ENCODE data around the gene SVIL. TPM values are rescaled to one million over a fixed set of nuclear protein-coding genes. Genes with fewer than 3 reads are reported as not detected.

SVIL gene, protein sequence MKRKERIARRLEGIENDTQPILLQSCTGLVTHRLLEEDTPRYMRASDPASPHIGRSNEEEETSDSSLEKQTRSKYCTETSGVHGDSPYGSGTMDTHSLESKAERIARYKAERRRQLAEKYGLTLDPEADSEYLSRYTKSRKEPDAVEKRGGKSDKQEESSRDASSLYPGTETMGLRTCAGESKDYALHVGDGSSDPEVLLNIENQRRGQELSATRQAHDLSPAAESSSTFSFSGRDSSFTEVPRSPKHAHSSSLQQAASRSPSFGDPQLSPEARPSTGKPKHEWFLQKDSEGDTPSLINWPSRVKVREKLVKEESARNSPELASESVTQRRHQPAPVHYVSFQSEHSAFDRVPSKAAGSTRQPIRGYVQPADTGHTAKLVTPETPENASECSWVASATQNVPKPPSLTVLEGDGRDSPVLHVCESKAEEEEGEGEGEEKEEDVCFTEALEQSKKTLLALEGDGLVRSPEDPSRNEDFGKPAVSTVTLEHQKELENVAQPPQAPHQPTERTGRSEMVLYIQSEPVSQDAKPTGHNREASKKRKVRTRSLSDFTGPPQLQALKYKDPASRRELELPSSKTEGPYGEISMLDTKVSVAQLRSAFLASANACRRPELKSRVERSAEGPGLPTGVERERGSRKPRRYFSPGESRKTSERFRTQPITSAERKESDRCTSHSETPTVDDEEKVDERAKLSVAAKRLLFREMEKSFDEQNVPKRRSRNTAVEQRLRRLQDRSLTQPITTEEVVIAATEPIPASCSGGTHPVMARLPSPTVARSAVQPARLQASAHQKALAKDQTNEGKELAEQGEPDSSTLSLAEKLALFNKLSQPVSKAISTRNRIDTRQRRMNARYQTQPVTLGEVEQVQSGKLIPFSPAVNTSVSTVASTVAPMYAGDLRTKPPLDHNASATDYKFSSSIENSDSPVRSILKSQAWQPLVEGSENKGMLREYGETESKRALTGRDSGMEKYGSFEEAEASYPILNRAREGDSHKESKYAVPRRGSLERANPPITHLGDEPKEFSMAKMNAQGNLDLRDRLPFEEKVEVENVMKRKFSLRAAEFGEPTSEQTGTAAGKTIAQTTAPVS (N-terminal part only)
- total RNA-seq, result 10 to 100 TPM; 12.2 to 14.2 TPM

DNA sequence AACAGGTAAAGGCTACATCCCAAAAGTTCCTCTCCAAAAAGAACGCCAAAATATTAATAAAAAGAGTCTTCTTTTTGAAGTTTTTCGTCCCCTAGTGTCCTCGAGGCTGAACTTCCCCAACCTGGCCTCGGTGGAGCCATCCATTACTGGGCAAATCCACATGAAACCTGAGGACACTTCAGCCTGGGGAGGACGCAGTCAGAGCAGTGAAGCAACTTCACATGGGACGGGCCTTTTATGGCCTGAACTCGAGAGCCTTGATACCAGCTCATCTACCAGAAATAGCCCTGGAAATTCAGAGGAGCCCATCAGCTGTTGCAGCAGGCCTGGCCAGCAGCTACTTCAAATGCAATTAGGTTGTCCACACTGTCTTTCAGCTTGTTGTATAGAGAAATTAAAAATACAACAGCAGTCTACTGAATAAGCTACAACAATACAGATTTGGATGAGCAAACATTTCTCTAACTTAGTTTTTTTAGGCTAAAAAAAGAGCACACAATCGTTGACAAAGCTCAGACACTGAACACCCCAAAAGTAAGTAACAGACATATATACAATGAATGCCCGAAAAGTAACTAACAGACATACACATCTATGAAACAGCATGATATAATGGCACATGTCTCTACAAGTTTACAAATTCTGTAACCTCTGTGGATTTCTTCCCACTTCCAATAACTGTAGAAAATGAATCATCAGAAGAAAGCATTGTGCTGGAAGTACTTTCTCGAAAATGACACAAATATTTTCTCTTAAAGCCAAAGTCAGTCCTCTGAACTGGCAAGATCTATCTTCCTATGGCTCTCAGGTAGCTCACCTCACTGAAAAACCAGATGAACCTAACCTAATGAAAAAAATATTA, at the start of gene SVIL:
Gene SVIL, minus strand, starts transcription at position 208 of the 862 bp plus-strand sequence. CDS start 79,913 bp downstream, outside the sequence.
- Mint-ChIP-seq H3K9me3 (no peaks in the 10 kb centered on the region), H3K27me3 (ENCODE audit: low read depth) (no peaks in the 10 kb centered on the region), H3K4me1 (ENCODE audit: low read depth) (peaks cover 44% of the 10 kb centered on the region), H3K27ac (peak within 1 kb of the TSS; percentile 16), H3K36me3 (ENCODE audit: insufficient read depth in 2 of 2) (no peaks in the 10 kb centered on the region), H3K4me3 (peak within 1 kb of the TSS; percentile 28 to 79)
- ATAC-seq (replicated peaks in 1 of 2) (no peak), DNase-seq (no peak)

DNA sequence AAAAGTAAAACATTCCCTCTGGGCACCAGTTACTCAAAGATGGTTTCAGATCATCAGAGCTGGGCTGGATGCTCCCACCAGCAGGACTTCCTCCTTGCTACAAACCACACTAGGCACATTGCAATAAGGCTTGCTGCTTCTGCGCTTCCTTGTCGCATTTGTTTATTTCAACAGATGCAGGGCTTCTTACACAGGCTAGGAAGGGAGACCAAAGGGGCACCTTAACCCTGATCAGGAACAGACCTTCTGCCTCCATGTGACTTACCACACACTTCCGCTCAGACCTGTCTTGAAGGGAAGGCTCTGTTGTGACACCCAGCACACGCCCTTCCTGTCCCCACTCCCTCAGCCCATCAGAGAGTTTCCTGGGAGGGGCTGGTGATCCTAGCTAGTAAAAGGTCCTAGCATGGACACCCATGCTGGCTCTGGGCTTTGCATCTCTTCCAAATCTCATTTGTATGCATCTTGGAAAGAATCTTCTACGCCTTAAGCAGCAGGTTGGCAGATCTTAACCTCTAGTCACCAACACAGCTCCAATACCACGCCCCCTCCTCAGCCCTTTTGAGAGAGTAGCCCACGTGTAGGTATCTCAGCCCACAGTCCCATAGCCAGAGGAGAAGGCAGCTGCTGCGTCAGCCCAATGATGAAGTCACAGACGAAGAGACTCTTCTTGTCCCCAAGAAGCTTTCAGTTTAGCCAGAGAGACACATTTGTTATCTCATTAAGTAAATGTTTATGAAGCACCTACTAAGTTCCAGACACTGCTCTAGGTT, 47.1 kb upstream of the SVIL start:
- Mint-ChIP-seq H3K9me3 (peaks cover 3 to 5% of the 10 kb centered on the region in 2 donors), H3K4me3 (peak overlapping the region; percentile 31 to 65), H3K27me3 (ENCODE audit: low read depth) (no peaks in the 10 kb centered on the region), H3K27ac (peak overlapping the region; percentile 25), H3K36me3 (ENCODE audit: insufficient read depth in 2 of 2) (peaks cover 11 to 28% of the 10 kb centered on the region in 2 donors), H3K4me1 (ENCODE audit: low read depth) (peaks cover 54% of the 10 kb centered on the region)
- ATAC-seq (replicated peaks in 1 of 2) (peak; percentile 79 to 99), DNase-seq (peak in 1 of 2 donors; percentile 35)

DNA sequence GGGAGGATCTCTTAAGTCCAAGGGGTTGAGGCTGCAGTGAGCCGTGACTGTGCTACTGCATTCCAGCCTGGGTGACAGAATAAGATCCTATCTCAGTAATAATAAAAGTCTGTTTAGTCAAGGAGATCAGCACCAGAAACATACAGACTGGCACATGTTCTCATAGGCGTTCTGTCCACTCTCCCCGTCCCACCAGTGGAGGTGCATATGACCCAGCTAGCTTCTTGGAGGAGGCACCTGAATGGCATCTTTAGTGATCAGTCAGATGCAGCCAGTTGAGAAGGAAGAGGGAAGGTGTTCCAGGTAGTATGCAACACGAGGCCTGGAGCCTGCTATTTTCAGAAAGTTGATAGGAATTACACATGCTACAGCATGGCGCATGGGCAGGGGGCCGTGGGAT, 45.3 kb upstream of the SVIL start:
- Mint-ChIP-seq H3K36me3 (ENCODE audit: insufficient read depth in 2 of 2) (peaks cover 20 to 38% of the 10 kb centered on the region in 2 donors), H3K27me3 (ENCODE audit: low read depth) (no peaks in the 10 kb centered on the region), H3K27ac (no peak overlapping the region), H3K4me1 (ENCODE audit: low read depth) (peaks cover 54% of the 10 kb centered on the region), H3K4me3 (no peak overlapping the region), H3K9me3 (peaks cover 14 to 15% of the 10 kb centered on the region in 2 donors)
- ATAC-seq (replicated peaks in 1 of 2) (no peak), DNase-seq (no peak)

DNA sequence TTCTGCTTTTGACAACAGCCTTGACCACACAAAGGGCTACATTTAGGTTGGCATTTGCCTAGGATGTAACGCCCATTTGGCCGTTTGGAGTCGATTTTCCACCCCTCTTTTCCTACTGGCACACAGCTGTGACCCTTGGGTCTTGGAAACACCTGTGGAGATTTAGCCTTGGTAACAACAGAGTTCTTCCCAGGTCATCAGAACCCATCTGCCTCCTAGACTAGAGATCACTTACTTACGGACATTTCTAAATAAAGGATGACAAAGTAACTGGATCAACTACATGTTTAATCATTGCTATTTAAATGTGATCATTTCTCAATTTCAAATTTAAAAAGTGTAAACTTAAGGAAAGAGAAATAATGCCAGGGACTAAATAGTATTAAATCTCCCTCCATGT, 42.0 kb upstream of the SVIL start:
- no peaks in the 10 kb centered on the region for H3K27me3 Mint-ChIP-seq (ENCODE audit: low read depth)
- DNase-seq (no peak), ATAC-seq (replicated peaks in 1 of 2) (no peak)
- H3K9me3 Mint-ChIP-seq, result peaks cover 21% of the 10 kb centered on the region in 2 donors
- no peak overlapping the region for H3K27ac Mint-ChIP-seq
- peaks cover 41% of the 10 kb centered on the region for H3K4me1 Mint-ChIP-seq (ENCODE audit: low read depth)
- H3K36me3 Mint-ChIP-seq (ENCODE audit: insufficient read depth in 2 of 2), result peaks cover 27 to 37% of the 10 kb centered on the region in 2 donors
- H3K4me3 Mint-ChIP-seq, result no peak overlapping the region

DNA sequence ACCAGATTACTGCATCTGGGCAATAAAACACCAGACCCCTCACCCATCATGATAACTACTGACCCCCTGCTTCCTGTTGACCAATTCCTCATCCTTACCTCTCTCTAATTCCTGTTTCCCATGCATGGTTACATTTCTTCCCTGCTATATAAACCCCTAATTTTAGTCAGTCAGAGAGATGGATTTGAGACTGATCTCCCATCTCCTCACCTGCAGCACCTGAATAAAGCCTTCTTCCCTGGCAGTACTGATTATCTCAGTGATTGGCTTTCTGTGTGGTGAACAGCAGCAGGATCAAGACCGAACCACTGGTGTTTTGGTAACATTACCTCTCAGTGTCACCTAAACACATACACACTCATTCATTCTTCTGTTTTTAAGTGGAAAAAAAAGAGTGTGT, 41.2 kb upstream of the SVIL start:
- ATAC-seq (replicated peaks in 1 of 2) (no peak), DNase-seq (no peak)
- no peak overlapping the region for H3K27ac Mint-ChIP-seq
- peaks cover 34% of the 10 kb centered on the region for H3K4me1 Mint-ChIP-seq (ENCODE audit: low read depth)
- peaks cover 21% of the 10 kb centered on the region in 2 donors for H3K9me3 Mint-ChIP-seq
- peaks cover 23 to 39% of the 10 kb centered on the region in 2 donors for H3K36me3 Mint-ChIP-seq (ENCODE audit: insufficient read depth in 2 of 2)
- H3K4me3 Mint-ChIP-seq, result no peak overlapping the region
- H3K27me3 Mint-ChIP-seq (ENCODE audit: low read depth), result no peaks in the 10 kb centered on the region

DNA sequence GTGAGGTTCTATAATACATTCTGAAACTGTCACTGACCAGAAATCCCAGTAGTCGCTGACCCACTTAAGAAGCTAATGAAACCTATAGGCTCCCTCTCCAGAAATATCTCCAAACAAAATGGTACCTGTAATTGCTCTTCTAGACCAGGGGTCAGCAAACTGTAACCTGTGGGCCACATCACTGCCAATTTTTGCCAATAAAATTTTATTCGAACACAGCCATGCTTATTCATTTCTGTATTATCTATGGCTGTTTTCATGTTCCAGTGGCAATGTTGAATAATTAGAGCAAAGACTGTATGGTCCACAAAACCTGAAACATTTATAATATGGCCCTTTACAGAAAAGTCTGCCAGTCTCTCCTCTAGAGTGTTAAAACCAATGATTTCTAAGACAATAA, 37.2 kb upstream of the SVIL start:
- Mint-ChIP-seq H3K36me3 (ENCODE audit: insufficient read depth in 2 of 2) (peaks cover 17 to 36% of the 10 kb centered on the region in 2 donors), H3K4me1 (ENCODE audit: low read depth) (no peaks in the 10 kb centered on the region), H3K27me3 (ENCODE audit: low read depth) (no peaks in the 10 kb centered on the region), H3K27ac (no peak overlapping the region), H3K9me3 (peaks cover 18 to 19% of the 10 kb centered on the region in 2 donors), H3K4me3 (no peak overlapping the region)
- ATAC-seq (replicated peaks in 1 of 2) (no peak), DNase-seq (no peak)

DNA sequence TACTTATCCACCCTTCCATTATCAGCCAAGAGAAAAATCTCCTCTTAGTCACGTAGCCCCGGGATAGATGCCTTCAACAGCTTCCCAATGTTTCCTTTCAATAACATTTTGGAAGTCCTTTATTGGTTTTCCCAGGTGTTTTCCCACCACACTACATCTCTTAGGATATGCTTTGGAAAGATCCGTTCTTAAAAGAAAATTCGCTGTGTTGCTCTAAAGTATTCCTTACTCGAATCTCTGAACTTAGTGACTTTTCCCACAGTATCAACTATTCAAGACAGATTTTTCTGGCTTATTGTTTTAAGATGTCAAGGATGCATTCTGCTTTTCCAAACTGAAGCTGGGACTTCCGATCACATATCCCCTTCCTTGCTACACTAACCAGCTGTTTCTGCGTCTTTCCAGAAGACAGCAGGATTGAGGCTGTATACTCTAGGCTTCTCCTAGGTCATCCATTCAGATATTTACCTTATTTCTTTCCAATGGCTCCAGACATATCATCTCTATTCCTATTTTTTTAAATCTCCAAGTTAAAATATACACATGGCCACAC, 36.5 kb upstream of the SVIL start:
- H3K9me3 Mint-ChIP-seq, result peaks cover 17 to 18% of the 10 kb centered on the region in 2 donors
- H3K36me3 Mint-ChIP-seq (ENCODE audit: insufficient read depth in 2 of 2), result peaks cover 17 to 32% of the 10 kb centered on the region in 2 donors
- ATAC-seq (replicated peaks in 1 of 2) (no peak), DNase-seq (no peak)
- H3K4me3 Mint-ChIP-seq, result no peak overlapping the region
- H3K27me3 Mint-ChIP-seq (ENCODE audit: low read depth), result no peaks in the 10 kb centered on the region
- H3K27ac Mint-ChIP-seq, result no peak overlapping the region
- no peaks in the 10 kb centered on the region for H3K4me1 Mint-ChIP-seq (ENCODE audit: low read depth)

DNA sequence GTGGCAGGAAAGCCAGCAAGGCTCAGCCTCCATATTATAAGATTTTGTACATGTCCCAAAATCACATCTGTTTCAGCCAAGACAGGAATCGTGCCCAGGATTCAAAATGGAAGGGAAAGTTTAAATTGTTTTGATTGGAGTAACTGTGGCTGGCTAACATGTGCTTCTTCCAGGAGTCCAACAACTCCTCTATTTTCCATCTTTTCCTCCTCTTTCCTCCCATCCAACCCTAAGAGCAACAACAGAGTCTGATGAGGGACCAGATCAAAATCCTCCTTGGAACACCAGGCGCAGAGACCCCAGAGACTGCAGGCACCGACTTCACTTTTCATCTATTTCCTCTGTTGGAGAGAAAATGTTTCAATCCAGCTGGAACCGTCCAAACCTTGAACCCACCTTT, 36.0 kb upstream of the SVIL start:
- Mint-ChIP-seq H3K36me3 (ENCODE audit: insufficient read depth in 2 of 2) (peaks cover 12 to 27% of the 10 kb centered on the region in 2 donors), H3K4me1 (ENCODE audit: low read depth) (no peaks in the 10 kb centered on the region), H3K27ac (no peak overlapping the region), H3K27me3 (ENCODE audit: low read depth) (no peaks in the 10 kb centered on the region), H3K9me3 (peaks cover 12 to 13% of the 10 kb centered on the region in 2 donors), H3K4me3 (no peak overlapping the region)
- ATAC-seq (replicated peaks in 1 of 2) (no peak), DNase-seq (no peak)

DNA sequence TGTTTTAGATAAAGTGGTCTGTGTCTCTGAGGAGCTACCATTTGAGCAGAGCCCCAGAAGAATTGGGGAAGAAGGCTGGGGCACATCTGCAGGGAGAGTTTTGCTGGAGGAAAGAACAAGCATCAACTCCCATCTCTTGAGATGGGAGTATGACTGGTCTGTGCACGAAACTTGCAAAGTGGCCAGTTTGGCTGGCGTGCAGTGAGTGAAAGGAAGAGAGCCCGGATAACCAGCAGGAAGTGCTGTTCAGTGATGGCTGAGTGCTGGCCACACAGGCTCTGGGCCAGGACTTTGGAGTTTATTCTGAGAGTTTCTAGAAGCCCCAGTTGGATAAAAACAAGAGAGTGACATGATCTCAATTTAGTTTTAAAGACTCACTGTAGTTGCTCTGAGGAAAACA, 34.4 kb upstream of the SVIL start:
- Mint-ChIP-seq H3K4me1 (ENCODE audit: low read depth) (no peaks in the 10 kb centered on the region), H3K9me3 (peaks cover 5% of the 10 kb centered on the region in 2 donors), H3K27ac (no peak overlapping the region)

DNA sequence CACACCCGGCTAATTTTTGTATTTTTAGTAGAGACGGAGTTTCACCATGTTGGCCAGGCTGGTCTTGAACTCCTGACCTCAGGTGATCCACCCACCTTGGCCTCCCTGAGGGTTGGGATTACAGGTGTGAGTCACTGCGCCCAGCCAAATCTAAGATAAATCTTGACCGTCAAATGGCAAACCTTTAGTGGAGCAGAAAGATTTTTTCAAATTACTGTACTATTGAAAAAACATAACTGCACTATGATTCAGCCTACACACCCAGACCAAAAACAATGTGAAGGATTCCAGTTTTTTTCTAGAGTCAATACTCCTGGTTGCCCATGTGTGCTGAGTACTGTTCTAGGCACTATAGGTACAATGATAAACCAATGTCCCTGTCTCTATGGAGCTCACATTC, 33.9 kb upstream of the SVIL start:
- H3K4me1 Mint-ChIP-seq (ENCODE audit: low read depth), result no peaks in the 10 kb centered on the region
- H3K4me3 Mint-ChIP-seq, result no peak overlapping the region
- peaks cover 4 to 5% of the 10 kb centered on the region in 2 donors for H3K9me3 Mint-ChIP-seq
- no peak for DNase-seq
- no peaks in the 10 kb centered on the region for H3K27me3 Mint-ChIP-seq (ENCODE audit: low read depth)
- no peak for ATAC-seq (replicated peaks in 1 of 2)
- no peak overlapping the region for H3K27ac Mint-ChIP-seq
- H3K36me3 Mint-ChIP-seq (ENCODE audit: insufficient read depth in 2 of 2), result peaks cover 4 to 13% of the 10 kb centered on the region in 2 donors

More for the DNA sequence above, 34.4 kb upstream of the SVIL start:
- H3K36me3 Mint-ChIP-seq (ENCODE audit: insufficient read depth in 2 of 2), result peaks cover 4 to 15% of the 10 kb centered on the region in 2 donors
- no peaks in the 10 kb centered on the region for H3K27me3 Mint-ChIP-seq (ENCODE audit: low read depth)
- no peak for ATAC-seq (replicated peaks in 1 of 2)
- no peak overlapping the region for H3K4me3 Mint-ChIP-seq
- DNase-seq, result no peak

DNA sequence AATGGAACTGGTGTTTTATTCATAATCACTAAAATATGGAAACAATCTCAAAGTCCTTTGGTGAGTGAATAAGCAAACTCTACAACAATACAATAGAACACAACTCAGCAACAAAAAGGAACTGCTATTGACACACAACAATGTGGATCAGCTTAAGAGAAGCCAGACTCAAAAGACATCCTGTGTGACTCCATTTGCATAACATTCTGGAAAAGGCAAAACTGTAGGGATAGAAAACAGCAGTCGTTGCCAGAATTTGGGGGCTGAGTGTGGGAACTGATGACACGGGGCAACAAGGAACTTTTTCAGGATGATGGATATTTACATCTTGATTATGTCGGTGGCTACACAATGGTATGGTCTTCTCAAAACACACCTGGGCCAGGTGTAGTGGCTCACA, 32.4 kb upstream of the SVIL start:
- Mint-ChIP-seq H3K4me3 (no peak overlapping the region), H3K27ac (no peak overlapping the region), H3K9me3 (no peaks in the 10 kb centered on the region), H3K4me1 (ENCODE audit: low read depth) (no peaks in the 10 kb centered on the region), H3K36me3 (ENCODE audit: insufficient read depth in 2 of 2) (peaks cover 0 to 7% of the 10 kb centered on the region in 2 donors), H3K27me3 (ENCODE audit: low read depth) (peaks cover 3% of the 10 kb centered on the region)
- DNase-seq, result no peak
- ATAC-seq (replicated peaks in 1 of 2), result no peak

Measured in activated T-cell treated with anti-CD3 and anti-CD28 coated beads, Interleukin-2, amount 50 U/mL, for 72 hours (primary cell).